NCI-H69 (cell line): Measurements from ENCODE around the gene IL4I1.
"Not testable (repeated sequence)": the region's sequence is repeated elsewhere in the genome, so short reads cannot be mapped to it uniquely, and the experiment has no call there.

Experiments
- DNase-seq: peaks from one replicate; lab custom pipeline; 2025; lab: John Stamatoyannopoulos, UW

The IL4I1 gene

DNA sequence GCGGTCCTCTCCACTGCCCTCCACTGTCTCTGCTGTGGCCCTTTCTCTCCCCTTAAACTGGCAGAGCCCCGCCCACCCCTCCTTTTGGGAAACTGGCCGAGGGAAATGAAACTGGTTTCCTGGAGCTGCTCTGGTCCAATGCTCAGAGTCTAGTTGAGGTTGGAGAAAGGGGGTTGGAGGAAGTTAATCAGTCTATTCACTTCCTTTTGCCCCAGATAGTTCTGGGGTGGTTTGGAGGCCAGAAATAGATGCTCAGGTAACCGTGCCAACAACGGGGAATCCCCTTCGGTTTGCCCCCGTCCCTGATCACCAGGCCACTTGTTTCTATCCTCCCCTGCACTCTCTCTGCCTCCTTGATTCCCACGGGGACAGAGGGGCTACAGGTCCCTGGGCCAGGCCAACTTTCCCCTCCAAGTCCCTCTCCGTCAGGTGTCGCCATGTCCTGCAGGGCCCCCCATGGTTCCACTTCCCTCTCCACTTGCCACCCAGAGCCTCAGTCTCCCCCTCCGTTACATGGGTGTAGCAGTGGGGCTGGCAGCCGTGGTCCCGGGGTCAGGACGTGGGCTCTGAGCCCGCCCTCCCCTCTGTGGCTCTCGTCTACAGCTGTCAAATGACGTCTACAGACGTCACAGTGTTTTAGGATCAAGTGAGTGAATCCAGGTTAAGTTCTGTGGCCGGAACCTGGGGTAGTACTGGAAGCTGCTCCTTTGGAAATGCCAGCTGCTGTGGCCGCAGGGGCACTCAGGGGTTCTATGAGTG lies at the start of gene IL4I1:
IL4I1 (minus strand) TSS at position 25 of the 759 bp plus-strand sequence. CDS start 727 bp downstream, outside the sequence.
- no peak for DNase-seq

GRCh38 chr19:49946415-49946814 lies 49.7 kb upstream of the IL4I1 start:
- no peak for DNase-seq

DNA sequence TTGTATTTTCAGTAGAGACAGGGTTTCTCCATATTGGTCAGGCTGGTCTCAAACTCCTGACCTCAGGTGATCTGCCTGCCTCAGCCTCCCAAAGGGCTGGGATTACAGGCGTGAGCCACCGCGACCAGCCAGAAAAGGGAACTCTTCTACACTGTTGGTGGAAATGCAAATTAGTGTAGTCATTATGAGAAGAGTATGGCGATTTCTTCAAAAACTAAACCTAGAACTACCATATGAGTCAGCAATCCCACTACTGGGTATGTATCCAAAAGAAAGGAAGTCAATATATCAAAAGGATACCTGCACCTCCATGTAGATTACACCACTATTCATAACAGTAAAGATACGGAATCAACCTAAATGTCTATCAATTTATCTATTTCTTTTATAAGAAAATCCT lies 47.9 kb upstream of the IL4I1 start:
- not testable (repeated sequence) for DNase-seq

DNA sequence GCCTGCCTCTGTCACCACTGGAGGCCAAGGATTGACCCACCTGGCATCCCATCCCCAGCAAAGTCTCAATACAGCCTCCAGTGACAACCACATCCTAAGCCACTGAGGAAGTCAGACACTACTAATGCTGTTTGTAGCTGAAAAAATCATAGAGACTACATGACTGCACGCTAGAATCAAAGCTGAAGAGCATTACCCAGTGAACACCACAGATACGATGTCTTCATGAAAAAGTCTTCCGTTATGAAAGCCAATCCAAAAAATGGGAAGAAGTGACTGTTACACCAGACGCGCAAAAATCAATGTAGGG lies 43.8 kb upstream of the IL4I1 start:
- DNase-seq, result no peak

DNA sequence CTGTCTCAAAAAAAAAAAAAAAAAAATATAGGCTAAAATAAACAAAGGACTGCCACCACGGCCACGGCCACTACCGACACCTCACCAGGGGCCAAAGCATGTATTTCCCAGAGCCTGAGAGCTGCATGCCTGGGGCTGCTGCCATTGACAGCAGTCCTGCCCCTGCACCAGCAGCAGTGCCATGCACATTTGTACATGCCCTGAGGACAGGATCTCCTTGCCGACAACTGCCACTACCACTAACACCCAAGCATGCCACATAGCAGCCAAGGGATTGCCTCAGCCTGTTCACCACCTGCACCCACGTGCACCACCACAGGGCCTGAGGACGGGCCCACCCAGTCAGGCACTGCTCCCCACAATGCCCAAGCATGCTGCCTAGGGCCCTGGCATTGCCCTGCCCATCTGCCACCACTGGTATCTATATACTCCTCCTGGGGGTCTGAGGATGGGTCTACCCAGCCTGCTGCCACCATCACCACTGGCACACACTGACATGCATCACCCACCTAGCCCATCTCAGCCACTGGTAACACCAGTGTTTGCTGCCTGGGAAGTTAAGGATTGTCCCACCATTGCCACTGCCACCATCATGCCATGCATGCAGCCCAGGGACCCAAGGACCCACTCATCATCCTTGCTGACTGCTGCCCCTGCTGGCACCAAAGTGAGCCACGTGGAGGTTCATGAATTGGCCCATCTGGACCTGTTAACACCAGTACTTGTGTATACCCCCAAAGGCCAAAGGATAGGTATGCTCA lies 43.2 kb upstream of the IL4I1 start:
- DNase-seq, result peak; percentile 18

GRCh38 chr19:49938662-49939061 lies 42.0 kb upstream of the IL4I1 start:
- no peak for DNase-seq

- DNase-seq, result peak; percentile 82
Observed at GRCh38 chr19:49937750-49938381, 41.2 kb upstream of the IL4I1 start.

- no peak for DNase-seq
Observed at GRCh38 chr19:49936549-49936948, 39.9 kb upstream of the IL4I1 start.

- DNase-seq, result no peak
Observed at GRCh38 chr19:49933643-49934042, 37.0 kb upstream of the IL4I1 start.

GRCh38 chr19:49932731-49933131 lies 36.0 kb upstream of the IL4I1 start:
- no peak for DNase-seq

- no peak for DNase-seq
Observed at GRCh38 chr19:49932041-49932451, 35.4 kb upstream of the IL4I1 start.

DNA sequence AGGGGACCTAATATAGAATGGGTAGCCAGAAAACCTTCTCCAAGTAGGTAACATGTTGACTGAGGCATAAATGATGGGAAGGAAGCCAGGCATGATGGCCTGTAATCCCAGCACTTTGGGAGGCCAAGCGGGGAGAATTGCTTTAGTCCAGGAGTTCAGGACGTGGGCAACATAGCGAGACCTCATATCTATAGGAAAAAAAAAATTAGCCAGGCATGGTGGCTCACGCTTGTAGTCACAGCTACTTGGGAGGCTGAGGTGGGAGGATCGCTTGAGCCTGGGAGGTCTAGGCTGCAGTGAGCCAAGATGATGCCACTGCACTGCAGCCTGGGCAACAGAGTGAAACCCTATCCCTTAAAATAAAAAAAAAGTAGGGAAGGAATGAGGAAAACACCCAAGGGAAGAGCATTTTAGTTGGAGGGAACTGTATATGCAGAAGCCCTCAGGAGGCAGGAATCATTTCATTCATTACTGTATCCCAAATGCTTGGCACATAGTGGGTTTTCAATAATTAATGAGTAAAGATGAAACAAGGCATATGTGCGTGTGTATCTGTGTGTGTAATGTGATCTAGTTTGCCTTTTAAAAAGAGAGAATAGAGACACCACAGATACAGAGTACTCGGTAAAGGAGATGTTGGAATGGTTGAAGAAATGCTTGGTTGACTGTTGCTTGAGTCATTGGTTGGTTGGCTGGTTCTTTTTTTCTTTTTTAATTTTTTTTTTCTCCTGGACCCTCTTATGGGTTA lies 34.8 kb upstream of the IL4I1 start:
- DNase-seq, result no peak

DNA sequence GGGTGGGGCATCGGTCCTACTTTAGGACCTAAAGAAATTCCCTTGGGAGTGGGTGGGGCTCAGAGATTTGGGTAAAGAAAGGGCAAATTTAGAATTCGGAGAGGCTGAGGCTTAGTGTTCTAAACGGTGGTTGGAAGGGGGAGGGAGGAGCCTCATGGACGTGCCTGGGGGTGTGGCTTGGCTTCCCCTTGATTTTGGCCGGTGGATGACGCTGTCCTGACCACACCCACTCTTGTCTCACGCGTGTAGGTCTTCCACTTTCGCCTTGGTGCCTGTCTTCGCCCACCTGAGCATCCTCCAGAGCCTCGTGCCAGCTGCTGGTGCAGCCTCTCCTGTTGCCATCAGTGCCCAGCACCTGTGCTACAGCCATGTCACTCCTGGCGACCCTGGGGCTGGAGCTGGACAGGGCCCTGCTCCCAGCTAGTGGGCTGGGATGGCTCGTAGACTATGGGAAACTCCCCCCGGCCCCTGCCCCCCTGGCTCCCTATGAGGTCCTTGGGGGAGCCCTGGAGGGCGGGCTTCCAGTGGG lies 33.9 kb upstream of the IL4I1 start:
- DNase-seq, result no peak

DNA sequence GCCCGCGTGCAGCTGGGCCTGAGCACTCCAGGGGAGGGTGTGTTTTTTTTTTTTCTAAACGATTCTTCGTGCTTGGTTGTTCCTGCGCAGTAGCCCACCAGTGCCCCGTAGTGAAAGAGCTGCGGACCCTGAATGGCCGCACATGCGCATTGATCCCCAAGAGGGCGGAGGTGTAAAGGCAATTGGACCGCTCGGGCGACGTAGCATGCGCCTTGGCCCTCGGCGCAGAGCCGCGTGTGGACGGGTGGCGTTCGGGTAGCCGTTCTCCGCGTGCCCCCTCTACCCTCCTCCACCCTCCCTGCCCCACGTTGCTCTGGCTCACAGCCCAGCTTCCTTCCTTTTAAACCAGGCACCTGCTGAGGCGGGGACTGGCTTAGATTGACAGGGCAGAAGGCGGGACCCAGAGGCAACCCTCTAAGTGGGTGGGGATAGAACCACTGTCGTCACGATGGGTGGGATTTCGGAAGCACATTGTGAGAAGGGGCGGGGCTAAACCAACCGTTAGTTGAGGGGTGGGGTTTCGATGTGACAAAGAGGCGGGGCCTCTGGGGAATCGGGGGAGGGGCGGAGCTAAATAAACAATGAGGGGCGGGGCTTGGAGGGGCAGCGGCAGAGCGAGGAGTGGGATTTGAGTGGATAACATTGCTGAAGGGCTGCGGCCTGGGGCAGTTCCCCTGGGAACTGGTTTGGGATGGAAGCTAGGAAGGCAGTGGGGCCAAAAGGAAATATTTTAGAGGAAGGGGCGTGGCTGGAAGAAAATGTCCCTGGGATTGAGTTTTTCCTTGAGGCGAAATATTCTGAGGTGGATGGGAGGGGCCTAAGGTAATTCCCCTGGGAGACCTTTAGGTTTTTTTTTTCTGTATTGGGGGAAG lies 33.2 kb upstream of the IL4I1 start:
- DNase-seq, result peak; percentile 99

DNA sequence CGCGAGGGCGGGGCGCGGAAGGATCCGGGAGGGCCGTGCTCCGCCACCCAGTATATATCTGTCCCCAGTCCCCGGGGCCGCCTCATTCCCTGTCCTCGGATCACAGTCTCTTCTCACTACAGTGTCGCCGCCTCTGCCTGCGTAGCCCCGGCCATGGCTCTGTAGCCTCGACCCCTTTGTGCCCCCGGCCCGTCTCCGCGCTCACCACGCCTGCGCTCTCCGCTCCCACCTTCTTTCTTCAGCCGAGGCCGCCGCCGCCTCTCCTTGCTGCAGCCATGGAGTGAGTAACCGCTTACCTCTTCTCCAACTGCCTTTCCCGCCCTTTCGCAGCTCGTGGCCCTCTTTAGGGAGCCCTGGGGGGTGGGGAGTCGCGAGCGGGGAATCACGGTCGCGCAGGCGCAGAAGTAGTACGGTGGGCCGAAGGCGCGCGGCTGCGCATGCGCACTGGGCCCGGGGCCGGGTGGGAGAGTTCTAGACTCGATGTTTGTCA lies 32.5 kb upstream of the IL4I1 start, which contains the start of the genes ATF5 and NUP62:
ATF5 (plus strand) TSS at position 85 of the 490 bp plus-strand sequence. CDS start 1,646 bp downstream, outside the sequence.
NUP62 (minus strand) TSS at position 384 of the 490 bp plus-strand sequence. CDS start 19,697 bp downstream, outside the sequence.
- DNase-seq, result peak; percentile 97

DNA sequence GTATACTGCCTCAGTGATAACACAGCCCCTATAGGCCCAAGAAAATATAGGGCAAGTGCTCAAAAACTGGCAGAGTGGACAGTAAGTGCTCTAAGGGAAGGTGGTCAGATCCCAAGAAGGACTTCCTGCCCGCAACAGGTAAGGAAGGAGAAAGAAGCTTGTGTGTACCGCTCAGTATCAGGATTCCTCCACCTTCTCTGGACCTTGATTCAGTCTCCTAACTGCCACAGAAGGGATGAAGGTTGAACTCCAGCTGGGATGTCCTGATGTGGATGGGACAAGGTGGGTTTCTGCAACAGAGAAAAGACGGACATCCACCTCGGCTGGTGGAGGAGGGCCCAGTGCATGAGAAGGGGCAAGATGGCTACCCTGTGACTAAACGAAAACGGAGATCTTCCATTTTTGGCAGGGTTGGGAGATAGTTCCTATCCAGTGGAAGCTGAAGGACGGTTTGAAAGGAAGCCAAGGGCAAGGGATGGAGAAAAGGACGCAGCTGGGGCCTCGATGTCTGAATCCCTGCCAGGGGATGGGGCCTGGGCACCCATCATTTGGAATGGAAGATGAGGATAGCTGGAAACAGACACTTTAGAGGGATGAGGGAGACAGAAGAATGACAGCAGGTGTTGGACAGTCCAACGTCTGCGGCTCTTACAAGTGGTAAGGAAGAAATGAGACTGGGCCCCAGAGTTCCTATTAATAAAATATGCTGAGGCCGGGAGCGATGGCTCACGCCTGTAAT lies 31.0 kb upstream of the IL4I1 start:
- peak; percentile 14 for DNase-seq

GRCh38 chr19:49926515-49926914 lies 29.8 kb upstream of the IL4I1 start:
- DNase-seq, result no peak

DNA sequence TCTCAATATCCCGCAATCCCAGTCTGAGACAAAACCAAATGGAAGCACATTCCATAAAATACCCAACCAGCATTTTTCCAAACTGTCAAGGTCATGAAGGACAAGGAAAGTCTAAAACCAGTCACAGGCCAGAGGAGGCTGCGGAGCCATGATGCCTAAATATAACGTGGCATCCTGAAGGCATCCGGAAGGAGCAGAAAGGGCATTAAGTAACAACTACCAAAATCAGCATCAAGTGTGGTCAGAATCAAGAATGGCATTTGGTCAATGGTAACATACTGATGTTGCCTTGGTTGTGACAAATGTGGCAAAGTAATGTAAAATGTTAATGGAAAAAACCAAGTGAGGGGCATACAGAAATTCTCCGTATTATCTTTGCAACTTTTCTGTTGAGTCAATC lies 28.8 kb upstream of the IL4I1 start:
- DNase-seq, result no peak

- not testable (repeated sequence) for DNase-seq
Observed at GRCh38 chr19:49924881-49925210, 28.2 kb upstream of the IL4I1 start.
